Measurements from ENCODE around the gene RDX.

The RDX gene

DNA sequence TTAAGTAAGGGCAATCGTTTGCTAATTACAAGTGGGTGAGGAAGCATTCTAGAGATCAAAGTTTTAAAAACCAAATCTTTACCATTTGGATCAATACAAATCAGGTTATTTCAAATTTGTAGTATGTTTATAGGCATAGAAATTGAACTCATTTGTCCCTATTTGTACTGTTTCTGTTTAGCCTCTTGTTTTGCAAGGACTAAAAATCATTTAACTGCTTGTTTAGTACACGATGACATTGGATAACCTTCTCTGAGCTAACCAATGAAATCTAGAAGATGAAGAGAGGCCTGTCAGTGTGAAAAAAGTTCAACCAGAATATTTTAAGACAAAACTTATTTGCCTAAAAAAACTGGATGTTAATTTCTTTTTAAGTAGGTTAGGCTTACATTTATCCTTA, 163.3 kb downstream of the RDX start:
- no peak for DNase-seq (ENCODE audit: low read depth in 1 of 2, low spot score in 1 of 2)

DNA sequence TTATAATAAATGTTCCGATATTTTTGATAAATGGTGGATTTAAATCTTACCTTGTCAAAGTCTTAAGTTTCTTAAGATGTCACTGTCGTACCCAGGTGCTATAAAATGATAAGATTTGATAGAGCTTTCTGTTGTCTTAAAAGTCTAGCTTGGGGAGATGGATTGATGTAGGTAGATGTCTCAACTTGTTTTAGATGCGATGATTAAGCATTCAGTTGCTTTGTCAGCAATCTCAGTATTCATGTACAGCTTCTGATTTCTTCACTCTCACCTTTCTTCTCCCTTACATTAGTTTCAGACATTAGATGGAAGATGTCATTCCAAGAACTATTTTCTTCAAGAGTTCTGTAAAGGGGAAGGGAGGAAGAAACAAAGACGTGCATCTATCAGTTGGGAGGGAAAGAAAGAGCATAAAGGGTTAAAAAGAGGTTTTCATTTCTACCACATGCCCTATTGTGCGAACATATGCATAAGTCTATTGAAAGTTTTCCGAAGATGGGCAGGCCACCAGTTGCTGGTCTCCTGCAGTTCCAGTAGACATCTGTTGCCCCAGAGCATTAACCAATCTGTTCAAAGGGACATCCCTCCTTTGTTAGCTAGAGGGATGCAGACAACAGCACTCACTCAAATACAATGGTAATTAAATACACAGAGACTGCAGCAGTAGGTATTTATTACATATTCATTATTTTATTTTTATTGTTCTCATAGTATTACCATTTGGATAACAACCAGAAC, 164.9 kb downstream of the RDX start:
- DNase-seq (ENCODE audit: low read depth in 1 of 2, low spot score in 1 of 2) = no peak

DNA sequence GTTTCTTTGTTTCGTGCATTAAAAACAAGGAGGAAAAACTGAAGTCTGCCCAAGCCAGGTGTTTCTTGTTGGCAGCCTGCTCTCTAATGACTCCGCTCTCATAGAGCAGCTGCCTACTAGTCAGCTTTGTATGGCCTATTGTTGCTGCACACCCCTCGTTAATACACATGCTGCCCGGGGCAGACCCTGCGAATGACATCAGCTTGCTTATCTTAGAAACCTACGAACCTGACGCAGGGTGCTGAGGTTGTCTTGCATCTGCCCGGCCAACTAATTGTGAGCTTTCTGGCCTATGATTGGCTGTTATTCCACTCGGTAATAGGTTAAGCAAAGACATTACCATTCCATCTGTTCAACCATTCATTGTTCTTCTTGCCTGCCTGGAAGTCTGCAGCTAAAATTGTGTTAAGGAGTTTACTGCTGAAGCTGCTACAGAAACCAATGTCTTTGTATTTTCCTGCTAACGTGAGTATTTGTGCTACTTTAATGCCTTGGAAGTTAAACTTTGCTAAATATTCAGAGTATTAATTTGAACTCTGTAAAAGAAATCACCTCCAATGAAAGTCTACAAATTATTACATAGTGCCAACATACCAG, 165.7 kb downstream of the RDX start:
- DNase-seq (ENCODE audit: low read depth in 1 of 2, low spot score in 1 of 2) = no peak

DNA sequence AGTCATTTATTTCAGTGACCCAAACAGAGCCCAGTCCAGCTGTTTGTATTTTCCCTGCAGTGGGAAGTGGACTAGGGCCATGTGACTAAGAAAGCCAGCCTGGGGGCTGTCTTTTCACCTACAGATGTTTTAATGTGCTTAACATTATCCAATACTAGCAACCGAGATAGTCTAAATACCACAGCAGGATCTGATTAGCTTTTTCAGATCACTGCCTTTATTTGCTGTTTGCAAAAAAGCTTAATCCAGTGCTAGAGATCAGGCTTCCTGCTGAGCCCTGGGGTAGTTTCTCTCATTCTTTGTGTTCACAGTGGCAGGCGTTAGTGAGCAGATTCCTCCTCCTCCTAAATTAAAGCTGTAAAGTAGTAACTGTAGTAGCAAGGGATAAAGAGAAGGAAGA, 168.3 kb downstream of the RDX start:
- DNase-seq (ENCODE audit: low read depth in 1 of 2, low spot score in 1 of 2) = no peak

DNA sequence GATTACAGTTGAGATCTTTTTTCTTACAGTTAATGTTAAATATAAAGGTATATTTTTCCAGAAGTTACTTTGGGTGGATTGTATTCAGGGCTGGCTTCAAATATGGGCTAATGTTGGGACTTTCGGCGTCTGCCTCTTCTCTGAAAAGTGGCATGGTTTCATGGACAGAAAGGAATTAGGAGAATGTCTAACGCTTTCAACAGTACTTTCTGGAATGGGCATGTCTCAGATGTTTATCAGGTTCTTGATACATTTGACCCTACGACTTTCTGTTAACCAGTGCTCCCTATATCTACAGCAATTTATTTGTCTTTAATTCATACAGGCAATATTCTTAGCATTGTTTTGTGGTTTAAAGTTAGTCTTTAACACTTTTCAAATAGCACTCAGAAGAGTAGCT, 169.5 kb downstream of the RDX start:
- DNase-seq (ENCODE audit: low read depth in 1 of 2, low spot score in 1 of 2) = no peak

DNA sequence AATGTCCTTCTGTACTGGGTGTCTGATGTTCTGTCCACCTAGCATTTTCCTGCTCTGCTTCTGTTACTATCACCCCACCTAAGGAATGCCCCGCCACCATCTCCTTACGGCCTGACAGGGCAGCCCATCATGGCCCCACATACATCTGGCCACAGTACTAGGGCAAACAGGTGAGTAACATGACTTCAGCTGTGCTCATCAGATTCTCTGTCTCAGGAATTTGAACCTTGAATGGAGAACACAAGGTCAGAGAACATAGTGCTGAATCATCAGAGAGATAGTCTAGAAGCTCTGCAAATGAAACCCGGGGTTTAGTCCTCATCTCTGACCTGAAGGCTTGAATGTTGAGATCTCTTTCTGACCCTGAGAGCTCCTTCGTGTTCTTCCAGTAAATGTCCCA, 170.8 kb downstream of the RDX start:
- DNase-seq (ENCODE audit: low read depth in 1 of 2, low spot score in 1 of 2) = no peak

All from activated T-helper 1 cell treated with anti-CD3 and anti-CD28 coated beads, Interleukin-2, amount 50 U/mL, for 16 hours (primary cell).